Lung (tissue), 12 donors: ENCODE data around the gene ZNF628. TPM values are rescaled to one million over a fixed set of nuclear protein-coding genes. Genes with fewer than 3 reads are reported as not detected.

Source experiments
- ATAC-seq: fragments of 200-7000 bp; cut with Tn5 transposase; one replicate; pipeline ENCODE4 v1.9.1; 2020; ENCODE audit warnings: moderate number of reproducible peaks; ENCODE audit not compliant: insufficient read depth, low FRiP score
- DNase-seq, 3 donors: peaks; one replicate each; pipeline ENCODE4 v3.0.0-alpha.2; 2013 to 2017
- H3K27ac ChIP-seq, 2 donors: one replicate each; pipeline ENCODE4 v1.5.1; 2013; ENCODE audit warnings: mild to moderate bottlenecking in 2 of 2, moderate library complexity in 2 of 2, control low read depth in 1 of 2, inconsistent platforms in 1 of 2, low read depth in 1 of 2, low read length in 1 of 2
- H3K27me3 ChIP-seq, 3 donors: one replicate each; pipeline ENCODE4 v1.5.1; 2013; ENCODE audit warnings: low read length in 2 of 3; ENCODE audit not compliant: control insufficient read depth in 3 of 3, insufficient read depth in 3 of 3
- H3K36me3 ChIP-seq, 4 donors: one replicate each; pipeline ENCODE4 v1.5.1; 2013; ENCODE audit warnings: low read length in 4 of 4, mild to moderate bottlenecking in 1 of 4, moderate library complexity in 1 of 4; ENCODE audit not compliant: control insufficient read depth in 4 of 4, insufficient read depth in 4 of 4
- H3K4me1 ChIP-seq, 5 donors: one replicate each; pipeline ENCODE4 v1.5.1; 2013; ENCODE audit warnings: low read length in 5 of 5, mild to moderate bottlenecking in 2 of 5, moderate library complexity in 1 of 5; ENCODE audit not compliant: control insufficient read depth in 5 of 5, insufficient read depth in 5 of 5
- H3K4me3 ChIP-seq: one replicate; pipeline ENCODE4 v1.5.1; 2013; ENCODE audit warnings: mild to moderate bottlenecking, control low read depth, moderate library complexity
- H3K9ac ChIP-seq, 2 donors: one replicate each; pipeline ENCODE4 v1.5.1; 2013; ENCODE audit warnings: low read length in 2 of 2, control low read depth in 1 of 2; ENCODE audit not compliant: insufficient read depth in 1 of 2
- H3K9me3 ChIP-seq, 4 donors: one replicate each; pipeline ENCODE4 v1.5.1; 2013; ENCODE audit warnings: low read length in 3 of 4, mild to moderate bottlenecking in 1 of 4, moderate library complexity in 1 of 4; ENCODE audit not compliant: control insufficient read depth in 4 of 4, insufficient read depth in 3 of 4
- WGBS, 2 donors: extraction: QIAGEN DNeasy Blood & Tissue Kit; methylation state at CpG; one replicate each; pipeline ENCODE4 v1.1.7; 2013; 5-methylcytosine and 5-hydroxymethylcytosine counted together
- polyA plus RNA-seq, 2 donors: library from polyadenylated mRNA; stranded (reverse); fragments of 200-250 nt; gene quantifications; one replicate each; pipeline ENCODE4 v1.2.1, GENCODE V29; 2013
- total RNA-seq, 2 donors: library from RNA; depleted of rRNA in 1 of 2; stranded (reverse); fragments of >200 nt in 1 of 2; gene quantifications; one replicate each; pipeline ENCODE4 v1.2.1, GENCODE V29; 2014 to 2021
- TF ChIP-seq, protein P1 (sequence below): IDR thresholded peaks from 2 replicates; pipeline ENCODE4 v1.5.1; 2012; ENCODE audit warnings: mild to moderate bottlenecking; ENCODE audit errors: control extremely low read depth, extremely low read depth
- donor health status: control.
- donor health status: control.
- donor health status: Bipolar disorder and iron deficiency.
- donor health status: healthy.
- donor health status: DM: yes; HTN: yes; CAD: no.

The ZNF628 gene
- total and polyA plus RNA-seq, 4 donors: 2.0 to 12.3 (median 7.8) TPM

DNA sequence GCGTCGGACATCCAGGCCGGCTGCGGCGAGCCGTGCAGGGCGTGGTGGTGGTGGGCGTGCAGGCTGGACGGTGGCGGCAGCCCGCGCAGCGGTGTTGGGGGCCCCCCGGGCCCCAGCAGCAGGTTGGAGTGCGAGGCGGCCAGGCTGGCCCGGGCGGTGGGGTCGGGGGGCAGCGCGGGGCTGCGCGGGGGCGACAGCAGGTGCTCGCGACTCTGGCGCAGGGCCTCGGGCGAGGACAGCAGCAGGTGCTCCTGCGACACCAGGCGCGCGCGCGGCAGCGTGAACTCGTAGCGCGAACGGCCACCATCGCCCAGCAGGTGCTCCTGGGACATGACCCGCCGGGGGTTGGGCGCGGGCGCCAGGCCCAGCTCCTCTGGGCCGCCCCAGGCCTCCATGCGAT is 43.1 kb upstream of the ZNF628 start:
- Histone ChIP-seq H3K36me3 (no peaks in the 10 kb centered on the region), H3K4me1 (no peaks in the 10 kb centered on the region), H3K9me3 (peaks cover 0 to 6% (median 0%) of the 10 kb centered on the region in 4 donors), H3K27ac (no peak overlapping the region), H3K27me3 (peaks cover 8 to 32% (median 23%) of the 10 kb centered on the region in 3 donors), H3K4me3 (no peak overlapping the region), H3K9ac (no peak overlapping the region)
- no peak for DNase-seq
- no peak for ATAC-seq
- TF ChIP-seq, protein P1, sequence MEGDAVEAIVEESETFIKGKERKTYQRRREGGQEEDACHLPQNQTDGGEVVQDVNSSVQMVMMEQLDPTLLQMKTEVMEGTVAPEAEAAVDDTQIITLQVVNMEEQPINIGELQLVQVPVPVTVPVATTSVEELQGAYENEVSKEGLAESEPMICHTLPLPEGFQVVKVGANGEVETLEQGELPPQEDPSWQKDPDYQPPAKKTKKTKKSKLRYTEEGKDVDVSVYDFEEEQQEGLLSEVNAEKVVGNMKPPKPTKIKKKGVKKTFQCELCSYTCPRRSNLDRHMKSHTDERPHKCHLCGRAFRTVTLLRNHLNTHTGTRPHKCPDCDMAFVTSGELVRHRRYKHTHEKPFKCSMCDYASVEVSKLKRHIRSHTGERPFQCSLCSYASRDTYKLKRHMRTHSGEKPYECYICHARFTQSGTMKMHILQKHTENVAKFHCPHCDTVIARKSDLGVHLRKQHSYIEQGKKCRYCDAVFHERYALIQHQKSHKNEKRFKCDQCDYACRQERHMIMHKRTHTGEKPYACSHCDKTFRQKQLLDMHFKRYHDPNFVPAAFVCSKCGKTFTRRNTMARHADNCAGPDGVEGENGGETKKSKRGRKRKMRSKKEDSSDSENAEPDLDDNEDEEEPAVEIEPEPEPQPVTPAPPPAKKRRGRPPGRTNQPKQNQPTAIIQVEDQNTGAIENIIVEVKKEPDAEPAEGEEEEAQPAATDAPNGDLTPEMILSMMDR: no peak
- 13 to 15% methylated on average over 31 to 48 of the region's 48 CpGs for WGBS, 2 donors

DNA sequence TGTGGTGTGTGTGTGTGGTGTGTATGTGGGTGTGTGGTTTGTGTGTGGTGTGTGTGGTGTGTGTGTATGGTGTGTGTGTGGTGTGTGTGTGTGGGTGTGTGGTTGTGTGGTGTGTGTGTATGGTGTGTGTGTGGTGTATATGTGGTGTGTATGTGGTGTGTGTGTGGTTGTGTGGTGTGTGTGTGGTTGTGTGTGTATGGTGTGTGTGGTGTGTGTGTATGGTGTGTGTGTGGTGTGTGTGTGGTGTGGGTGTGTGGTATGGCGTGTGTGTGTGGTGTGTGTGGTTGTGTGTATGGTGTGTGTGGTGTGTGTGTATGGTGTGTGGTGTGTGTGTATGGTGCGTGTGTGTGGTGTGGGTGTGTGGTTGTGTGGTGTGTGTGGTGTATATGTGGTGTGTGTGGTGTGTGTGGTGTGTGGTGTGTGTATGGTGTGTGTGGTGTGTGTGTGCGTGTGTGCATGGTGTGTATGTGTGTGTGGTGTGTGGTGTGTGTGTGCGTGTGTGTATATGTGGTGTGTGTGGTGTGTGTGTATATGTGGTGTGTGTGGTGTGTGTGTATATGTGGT is 42.0 kb upstream of the ZNF628 start:
- Histone ChIP-seq H3K9ac (no peak overlapping the region), H3K4me3 (no peak overlapping the region), H3K27ac (no peak overlapping the region), H3K4me1 (no peaks in the 10 kb centered on the region), H3K9me3 (peaks cover 0 to 9% (median 0%) of the 10 kb centered on the region in 4 donors), H3K27me3 (peaks cover 8 to 36% (median 25%) of the 10 kb centered on the region in 3 donors), H3K36me3 (no peaks in the 10 kb centered on the region)
- no peak for DNase-seq
- WGBS, 2 donors: 70 to 95% methylated on average over 4 of the region's 4 CpGs
- TF ChIP-seq, protein P1: no peak
- ATAC-seq: no peak

DNA sequence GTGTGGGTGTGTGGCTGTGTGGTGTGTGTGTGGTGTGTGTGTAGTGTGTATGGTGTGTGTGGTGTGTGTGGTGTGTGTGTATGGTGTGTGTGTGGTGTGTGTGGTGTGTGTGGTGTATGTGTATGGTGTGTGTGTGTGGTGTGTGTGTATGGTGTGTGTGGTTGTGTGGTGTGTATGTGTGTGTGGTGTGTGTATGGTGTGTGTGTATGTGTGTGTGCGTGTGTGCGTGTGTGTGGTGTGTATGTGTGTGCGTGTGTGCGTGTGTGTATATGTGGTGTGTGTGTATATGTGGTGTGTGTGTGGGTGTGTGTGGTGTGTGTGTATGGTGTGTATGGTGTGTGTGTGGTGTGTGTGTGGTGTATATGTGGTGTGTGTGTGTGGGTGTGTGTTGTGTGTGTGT is 41.4 kb upstream of the ZNF628 start:
- Histone ChIP-seq H3K4me3 (no peak overlapping the region), H3K27me3 (peaks cover 8 to 40% (median 28%) of the 10 kb centered on the region in 3 donors), H3K9ac (no peak overlapping the region), H3K36me3 (no peaks in the 10 kb centered on the region), H3K4me1 (no peaks in the 10 kb centered on the region), H3K27ac (no peak overlapping the region), H3K9me3 (peaks cover 0 to 9% (median 0%) of the 10 kb centered on the region in 4 donors)
- 94 to 97% methylated on average over 4 of the region's 4 CpGs for WGBS, 2 donors
- no peak for DNase-seq
- no peak for ATAC-seq
- TF ChIP-seq, protein P1: no peak

DNA sequence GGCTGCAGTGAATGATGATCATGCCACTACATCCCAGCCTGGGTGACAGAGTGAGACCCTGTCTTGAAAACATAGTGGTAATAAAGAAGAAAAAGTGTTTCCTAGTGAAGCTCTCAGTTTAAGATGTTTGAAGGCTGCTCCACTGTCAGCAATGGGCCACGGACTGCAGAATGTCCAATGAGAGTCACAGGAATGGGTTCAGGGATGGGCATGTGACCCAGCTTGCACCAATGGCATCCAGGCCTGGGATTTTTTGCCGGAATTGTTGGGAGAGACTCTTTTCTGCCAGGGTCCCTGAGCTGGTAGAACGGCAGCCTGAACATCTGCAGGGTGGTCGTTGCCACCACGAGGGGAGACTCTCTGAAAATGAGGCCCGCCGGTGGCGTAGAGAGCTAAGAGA is 39.6 kb upstream of the ZNF628 start:
- DNase-seq (no peak), ATAC-seq (no peak)

More for the DNA sequence above, 39.6 kb upstream of the ZNF628 start:
- peaks cover 16 to 53% (median 44%) of the 10 kb centered on the region in 3 donors for H3K27me3 ChIP-seq
- peaks cover 0 to 8% (median 0%) of the 10 kb centered on the region in 5 donors for H3K4me1 ChIP-seq
- H3K36me3 ChIP-seq: no peaks in the 10 kb centered on the region
- no peak overlapping the region for H3K4me3 ChIP-seq
- no peak overlapping the region for H3K9ac ChIP-seq
- H3K9me3 ChIP-seq: peaks cover 0 to 8% (median 0%) of the 10 kb centered on the region in 4 donors
- TF ChIP-seq, protein P1: no peak
- WGBS, 2 donors: 41 to 45% methylated on average over 8 of the region's 8 CpGs
- no peak overlapping the region for H3K27ac ChIP-seq
